Caco-2 (cell line): ENCODE results near the gene RNU5D-1. TPM values are rescaled to one million over a fixed set of nuclear protein-coding genes. Genes with fewer than 3 reads are reported as not detected.

Experiments
- BruUV-seq: library from RNA; stranded (reverse); fragments of 400-500 nt; replicated peaks from 2 replicates; lab custom pipeline; 2021; lab: Mats Ljungman, UMichigan
- CTCF ChIA-PET: fragments of 300-600 bp; sonication (Branson Sonifier 250); formaldehyde crosslinking; loops from one replicate; lab custom pipeline; 2022; ENCODE audit warnings: antibody characterized with exemption; lab: Charles Lee
- POLR2A ChIA-PET: fragments of 300-600 bp; sonication (Branson Sonifier 250); formaldehyde crosslinking; loops from one replicate; lab custom pipeline; 2022; ENCODE audit warnings: antibody characterized with exemption; lab: Charles Lee
- DNase-seq, 2 experiments: peaks; one replicate each; pipeline versions ENCODE4 v3.0.0 to v3.0.0-alpha.2; 2020 to 2022
- H3K27me3 ChIP-seq: replicated peaks from 2 replicates; pipeline ENCODE4 v1.6.0; 2011; ENCODE audit warnings: low read length; ENCODE audit not compliant: control insufficient read depth, insufficient read depth
- H3K36me3 ChIP-seq: 2 replicates; pipeline ENCODE4 v1.5.1; 2011; ENCODE audit warnings: low read length; ENCODE audit not compliant: control insufficient read depth, insufficient read depth
- H3K4me1 ChIP-seq: fragments of 250-450 bp; sonication (Bioruptor Pico); 2 replicates; pipeline ENCODE4 v1.5.1; 2020; ENCODE audit warnings: mild to moderate bottlenecking
- H3K4me3 ChIP-seq: 2 replicates; pipeline ENCODE4 v1.5.1; 2011; ENCODE audit warnings: low read depth, mild to moderate bottlenecking, control low read depth, low read length
- H3K9me3 ChIP-seq: fragments of 250-450 bp; sonication (Bioruptor Pico); 2 replicates; pipeline ENCODE4 v1.5.1; 2020; ENCODE audit warnings: mild to moderate bottlenecking, moderate library complexity
- H3K27ac Mint-ChIP-seq: one replicate; pipeline ENCODE4 v1.8.0; 2022; ENCODE audit warnings: mixed read lengths; ENCODE audit not compliant: unreplicated experiment
- H3K27me3 Mint-ChIP-seq: one replicate; pipeline ENCODE4 v1.8.0; 2022; ENCODE audit warnings: mixed read lengths; ENCODE audit not compliant: insufficient read depth, unreplicated experiment
- H3K36me3 Mint-ChIP-seq: one replicate; pipeline ENCODE4 v1.8.0; 2022; ENCODE audit warnings: mild to moderate bottlenecking, mixed read lengths; ENCODE audit not compliant: insufficient read depth, unreplicated experiment
- H3K4me1 Mint-ChIP-seq: one replicate; pipeline ENCODE4 v1.8.0; 2022; ENCODE audit warnings: low read depth, mixed read lengths; ENCODE audit not compliant: unreplicated experiment
- H3K4me3 Mint-ChIP-seq: one replicate; pipeline ENCODE4 v1.8.0; 2022; ENCODE audit warnings: mild to moderate bottlenecking, moderate library complexity, mixed read lengths; ENCODE audit not compliant: unreplicated experiment
- H3K9me3 Mint-ChIP-seq: one replicate; pipeline ENCODE4 v1.8.0; 2022; ENCODE audit warnings: mixed read lengths; ENCODE audit not compliant: unreplicated experiment
- CTCF ChIP-seq, 2 experiments: fragments of 200-600 bp in 1 of 2; IDR thresholded peaks; 1 replicate in 1 of 2; 2 replicates in 1 of 2; pipeline versions ENCODE4 v1.5.1 to v1.8.0; 2011 to 2022; ENCODE audit warnings: antibody characterized with exemption in 1 of 2, control low read depth in 1 of 2, inconsistent platforms in 1 of 2, low read depth in 1 of 2, low read length in 1 of 2, mild to moderate bottlenecking in 1 of 2, moderate library complexity in 1 of 2; ENCODE audit not compliant: insufficient read depth in 1 of 2, severe bottlenecking in 1 of 2, unreplicated experiment in 1 of 2
- intact Hi-C: fragments of 100-400 bp; cut with micrococcal nuclease; formaldehyde crosslinking; loops from one replicate; pipeline ENCODE4 v1.10.0; 2022; ENCODE audit not compliant: unreplicated experiment
- total RNA-seq: library from RNA; stranded (reverse); gene quantifications from 2 replicates; pipeline ENCODE4 v1.2.3, GENCODE V29; 2022

Gene RNU5D-1
- total RNA-seq, 1 experiment from 2014 or later, result 16.3 TPM

- DNase-seq, result no peak
- H3K4me3 ChIP-seq, result no peak overlapping the region
- Mint-ChIP-seq H3K4me3 (no peak overlapping the region), H3K4me1 (no peaks in the 10 kb centered on the region), H3K9me3 (no peaks in the 10 kb centered on the region), H3K36me3 (no peaks in the 10 kb centered on the region), H3K27me3 (no peaks in the 10 kb centered on the region), H3K27ac (no peak overlapping the region)
- CTCF ChIA-PET, result no interaction called here
- intact Hi-C loops, result no loop called here
- no peak for TF ChIP-seq CTCF (IDR thresholded peaks at IDR 0.05; ENCODE audit: insufficient read depth in 1 of 2, low read depth in 1 of 2, low read length in 1 of 2, severe bottlenecking in 1 of 2, unreplicated experiment in 1 of 2)
- H3K36me3 ChIP-seq, result no peaks in the 10 kb centered on the region
- BruUV-seq, result no TSS peak
- H3K9me3 ChIP-seq, result no peaks in the 10 kb centered on the region
- POLR2A ChIA-PET, result no interaction called here
- no peaks in the 10 kb centered on the region for H3K4me1 ChIP-seq
- H3K27me3 ChIP-seq, result no peaks in the 10 kb centered on the region
Observed at GRCh38 chr1:44685881-44686280, 45.1 kb downstream of the RNU5D-1 start.

GRCh38 chr1:44685218-44685617 is 45.8 kb downstream of the RNU5D-1 start:
- Histone ChIP-seq H3K4me1 (no peaks in the 10 kb centered on the region), H3K9me3 (no peaks in the 10 kb centered on the region), H3K36me3 (no peaks in the 10 kb centered on the region), H3K27me3 (no peaks in the 10 kb centered on the region), H3K4me3 (no peak overlapping the region)
- intact Hi-C loops, result no loop called here
- Mint-ChIP-seq H3K9me3 (no peaks in the 10 kb centered on the region), H3K36me3 (no peaks in the 10 kb centered on the region), H3K4me3 (no peak overlapping the region), H3K27ac (no peak overlapping the region), H3K4me1 (no peaks in the 10 kb centered on the region), H3K27me3 (no peaks in the 10 kb centered on the region)
- no peak for DNase-seq
- no TSS peak for BruUV-seq
- no peak for TF ChIP-seq CTCF (IDR thresholded peaks at IDR 0.05; ENCODE audit: insufficient read depth in 1 of 2, low read depth in 1 of 2, low read length in 1 of 2, severe bottlenecking in 1 of 2, unreplicated experiment in 1 of 2)
- CTCF ChIA-PET, result no interaction called here
- POLR2A ChIA-PET, result no interaction called here

- no peaks in the 10 kb centered on the region for H3K36me3 ChIP-seq
- H3K27me3 Mint-ChIP-seq, result no peaks in the 10 kb centered on the region
- ChIA-PET CTCF (no interaction called here), POLR2A (no interaction called here)
- H3K4me3 Mint-ChIP-seq, result no peak overlapping the region
- no peaks in the 10 kb centered on the region for H3K4me1 Mint-ChIP-seq
- no peaks in the 10 kb centered on the region for H3K9me3 Mint-ChIP-seq
- no peak overlapping the region for H3K4me3 ChIP-seq
- no peaks in the 10 kb centered on the region for H3K36me3 Mint-ChIP-seq
- no peaks in the 10 kb centered on the region for H3K9me3 ChIP-seq
- no peak for TF ChIP-seq CTCF (IDR thresholded peaks at IDR 0.05; ENCODE audit: insufficient read depth in 1 of 2, low read depth in 1 of 2, low read length in 1 of 2, severe bottlenecking in 1 of 2, unreplicated experiment in 1 of 2)
- no peaks in the 10 kb centered on the region for H3K4me1 ChIP-seq
- no peaks in the 10 kb centered on the region for H3K27me3 ChIP-seq
- BruUV-seq, result no TSS peak
- no peak overlapping the region for H3K27ac Mint-ChIP-seq
- no peak for DNase-seq
- intact Hi-C loops, result no loop called here
Observed at GRCh38 chr1:44684525-44684924, 46.4 kb downstream of the RNU5D-1 start.
